PC-3 (cell line): ENCODE measurements around the gene BBS7. TPM values are rescaled to one million over a fixed set of nuclear protein-coding genes. Genes with fewer than 3 reads are reported as not detected.

Experiments used
- ATAC-seq: fragments of 200-7000 bp; cut with Tn5 transposase; 2 replicates; pipeline ENCODE4 v1.9.1; 2020; ENCODE audit warnings: mild to moderate bottlenecking, moderate library complexity
- BruUV-seq: library from RNA; stranded (reverse); fragments of 400-500 nt; replicated peaks from 2 replicates; lab custom pipeline; 2021; lab: Mats Ljungman, UMichigan
- CTCF ChIA-PET: fragments of 300-600 bp; sonication (Branson Sonifier 250); formaldehyde crosslinking; loops from one replicate; lab custom pipeline; 2022; ENCODE audit warnings: antibody characterized with exemption; lab: Charles Lee
- POLR2A ChIA-PET: fragments of 300-600 bp; sonication (Branson Sonifier 250); formaldehyde crosslinking; loops from one replicate; lab custom pipeline; 2022; ENCODE audit warnings: antibody characterized with exemption; ENCODE audit not compliant: unreplicated experiment; lab: Charles Lee
- DNase-seq: peaks from one replicate; pipeline ENCODE4 v3.0.0-alpha.2; 2015
- H2AFZ ChIP-seq: fragments of 300-600 bp; sonication (generic); 2 replicates; pipeline ENCODE4 v1.6.0; 2016; ENCODE audit warnings: antibody characterized with exemption, low read length
- H3F3A ChIP-seq: fragments of 300-600 bp; sonication (generic); one replicate; pipeline ENCODE4 v1.6.0; 2017; ENCODE audit warnings: antibody characterized with exemption, low read length, control low read depth, mild to moderate bottlenecking; ENCODE audit not compliant: unreplicated experiment
- H3K27ac ChIP-seq: fragments of 300-600 bp; sonication (generic); 2 replicates; pipeline ENCODE4 v1.5.1; 2016; ENCODE audit warnings: mild to moderate bottlenecking, low read length
- H3K27me3 ChIP-seq: fragments of 300-600 bp; sonication (generic); 2 replicates; pipeline ENCODE4 v1.6.1; 2016; ENCODE audit warnings: low read length, mixed read lengths
- H3K36me3 ChIP-seq: fragments of 300-600 bp; sonication (generic); 2 replicates; pipeline ENCODE4 v1.6.1; 2016; ENCODE audit warnings: low read depth, mixed run types, low read length, mixed read lengths
- H3K4me1 ChIP-seq: fragments of 300-600 bp; sonication (generic); 2 replicates; pipeline ENCODE4 v1.5.1; 2016; ENCODE audit warnings: low read length; ENCODE audit not compliant: insufficient read depth
- H3K4me2 ChIP-seq: fragments of 300-600 bp; sonication (generic); 2 replicates; pipeline ENCODE4 v1.6.0; 2016; ENCODE audit warnings: low read length
- H3K4me3 ChIP-seq: fragments of 300-600 bp; sonication (generic); 2 replicates; pipeline ENCODE4 v1.5.1; 2016; ENCODE audit warnings: mild to moderate bottlenecking, low read length, mixed read lengths
- H3K79me2 ChIP-seq: fragments of 300-600 bp; sonication (generic); 2 replicates; pipeline ENCODE4 v1.6.1; 2017; ENCODE audit warnings: low read length, mixed read lengths
- H3K9ac ChIP-seq: fragments of 300-600 bp; sonication (generic); 2 replicates; pipeline ENCODE4 v1.6.0; 2016; ENCODE audit warnings: mild to moderate bottlenecking, low read length
- H3K9me2 ChIP-seq: fragments of 300-600 bp; sonication (generic); replicated peaks from 2 replicates; pipeline ENCODE4 v1.6.1; 2016; ENCODE audit warnings: mixed run types, low read length, mixed read lengths
- H3K9me3 ChIP-seq: fragments of 300-600 bp; sonication (generic); 2 replicates; pipeline ENCODE4 v1.6.1; 2016; ENCODE audit warnings: low read length, mixed read lengths
- H4K20me1 ChIP-seq: fragments of 300-600 bp; sonication (generic); 2 replicates; pipeline ENCODE4 v1.6.1; 2016; ENCODE audit warnings: low read length, mixed read lengths
- EZH2 ChIP-seq: fragments of 300-600 bp; sonication (generic); IDR thresholded peaks from one replicate; pipeline ENCODE4 v1.6.1; 2017; ENCODE audit warnings: antibody characterized with exemption, mild to moderate bottlenecking, low read length; ENCODE audit not compliant: unreplicated experiment
- EZH2phosphoT487 ChIP-seq: fragments of 300-600 bp; sonication (generic); IDR thresholded peaks from 2 replicates; pipeline ENCODE4 v1.6.1; 2018; ENCODE audit warnings: mild to moderate bottlenecking, antibody characterized with exemption, low read length, borderline replicate concordance
- intact Hi-C: fragments of 100-400 bp; cut with micrococcal nuclease; formaldehyde crosslinking; loops from 2 replicates; pipeline ENCODE4 v1.9.0; 2023
- total RNA-seq: library from RNA; depleted of rRNA; stranded (reverse); fragments of >200 nt; gene quantifications from 2 replicates; pipeline ENCODE4 v1.2.3, GENCODE V29; 2014
- TF ChIP-seq, protein P1 (sequence below): fragments of 300-600 bp; sonication (generic); conservative IDR thresholded peaks from 2 replicates; pipeline ENCODE4 v1.5.1; 2017; ENCODE audit warnings: antibody characterized with exemption, low read depth, mild to moderate bottlenecking, low read length

The BBS7 gene
- total RNA-seq, 1 experiment from 2014 or later = 10.1 TPM

DNA sequence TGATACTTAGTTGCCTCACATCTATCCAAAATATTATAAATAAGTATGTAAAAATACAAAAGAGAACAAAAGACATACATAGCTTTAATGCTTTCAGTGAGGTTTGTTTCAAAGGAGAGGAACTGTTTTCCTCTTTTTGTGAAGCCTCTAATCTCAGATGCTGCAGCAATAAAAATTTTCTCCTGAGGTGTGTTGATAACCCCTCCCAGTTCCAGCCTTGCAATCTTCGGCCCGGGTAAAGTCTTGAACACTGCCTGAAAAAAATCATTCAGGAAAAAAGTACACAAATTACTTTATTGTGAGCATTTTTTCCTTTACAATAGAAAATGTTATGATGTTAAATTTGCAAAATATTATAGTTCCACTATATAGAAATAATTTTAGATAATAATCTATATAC, 8.8 kb downstream of the BBS7 start:
- H3K36me3 ChIP-seq = peaks cover 3% of the 10 kb centered on the region; the same call in 1 of the 2 replicates
- CTCF ChIA-PET = no interaction called here
- H3K9me3 ChIP-seq = no peaks in the 10 kb centered on the region
- no peak overlapping the region for H3K9ac ChIP-seq
- H3K9me2 ChIP-seq = no peaks in the 10 kb centered on the region
- H3K4me1 ChIP-seq = no peaks in the 10 kb centered on the region
- no peaks in the 10 kb centered on the region for H3K27me3 ChIP-seq
- DNase-seq = no peak
- BruUV-seq = no TSS peak
- H4K20me1 ChIP-seq = no peaks in the 10 kb centered on the region
- TF ChIP-seq EZH2 (no peak), EZH2phosphoT487 (no peak)
- TF ChIP-seq, protein P1, sequence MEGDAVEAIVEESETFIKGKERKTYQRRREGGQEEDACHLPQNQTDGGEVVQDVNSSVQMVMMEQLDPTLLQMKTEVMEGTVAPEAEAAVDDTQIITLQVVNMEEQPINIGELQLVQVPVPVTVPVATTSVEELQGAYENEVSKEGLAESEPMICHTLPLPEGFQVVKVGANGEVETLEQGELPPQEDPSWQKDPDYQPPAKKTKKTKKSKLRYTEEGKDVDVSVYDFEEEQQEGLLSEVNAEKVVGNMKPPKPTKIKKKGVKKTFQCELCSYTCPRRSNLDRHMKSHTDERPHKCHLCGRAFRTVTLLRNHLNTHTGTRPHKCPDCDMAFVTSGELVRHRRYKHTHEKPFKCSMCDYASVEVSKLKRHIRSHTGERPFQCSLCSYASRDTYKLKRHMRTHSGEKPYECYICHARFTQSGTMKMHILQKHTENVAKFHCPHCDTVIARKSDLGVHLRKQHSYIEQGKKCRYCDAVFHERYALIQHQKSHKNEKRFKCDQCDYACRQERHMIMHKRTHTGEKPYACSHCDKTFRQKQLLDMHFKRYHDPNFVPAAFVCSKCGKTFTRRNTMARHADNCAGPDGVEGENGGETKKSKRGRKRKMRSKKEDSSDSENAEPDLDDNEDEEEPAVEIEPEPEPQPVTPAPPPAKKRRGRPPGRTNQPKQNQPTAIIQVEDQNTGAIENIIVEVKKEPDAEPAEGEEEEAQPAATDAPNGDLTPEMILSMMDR = no peak
- no peaks in the 10 kb centered on the region for H3F3A ChIP-seq
- no peak for ATAC-seq
- intact Hi-C loops = no loop called here
- H3K27ac ChIP-seq = no peak overlapping the region
- no peak overlapping the region for H2AFZ ChIP-seq
- no peak overlapping the region for H3K4me2 ChIP-seq
- no peaks in the 10 kb centered on the region for H3K79me2 ChIP-seq
- POLR2A ChIA-PET = no interaction called here
- no peak overlapping the region for H3K4me3 ChIP-seq

DNA sequence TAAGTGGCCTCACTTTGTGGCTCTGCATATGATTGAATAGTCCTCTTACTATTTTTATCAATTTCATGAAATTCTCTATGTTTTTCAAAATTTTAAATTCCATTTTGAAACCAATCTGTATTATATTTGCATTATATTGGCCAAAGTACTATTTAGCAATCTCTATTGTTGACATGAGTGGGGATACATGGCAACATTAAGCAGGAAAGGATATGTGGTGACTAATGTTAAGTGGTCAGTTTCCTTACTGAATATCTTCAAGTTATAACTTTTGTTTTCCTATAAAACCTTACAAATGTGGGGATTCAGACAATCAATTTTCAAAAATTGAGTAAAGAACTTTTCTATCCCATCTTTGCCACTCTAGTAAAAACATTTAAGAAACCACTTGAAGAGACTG, 10.2 kb downstream of the BBS7 start:
- no peak overlapping the region for H2AFZ ChIP-seq
- BruUV-seq = no TSS peak
- TF ChIP-seq, protein P1 = no peak
- no peak for TF ChIP-seq EZH2
- TF ChIP-seq EZH2phosphoT487 = no peak
- H3K36me3 ChIP-seq = no peaks in the 10 kb centered on the region; the same call in 1 of the 2 replicates
- POLR2A ChIA-PET = no interaction called here
- no peak for DNase-seq
- H4K20me1 ChIP-seq = no peaks in the 10 kb centered on the region
- H3K4me3 ChIP-seq = no peak overlapping the region
- no peaks in the 10 kb centered on the region for H3K4me1 ChIP-seq
- no peaks in the 10 kb centered on the region for H3K27me3 ChIP-seq
- H3K79me2 ChIP-seq = no peaks in the 10 kb centered on the region
- no peak overlapping the region for H3K4me2 ChIP-seq
- no peaks in the 10 kb centered on the region for H3F3A ChIP-seq
- no peak overlapping the region for H3K9ac ChIP-seq
- H3K9me3 ChIP-seq = no peaks in the 10 kb centered on the region
- no peak for ATAC-seq
- no peak overlapping the region for H3K27ac ChIP-seq
- CTCF ChIA-PET = no interaction called here
- intact Hi-C loops = no loop called here
- H3K9me2 ChIP-seq = no peaks in the 10 kb centered on the region

DNA sequence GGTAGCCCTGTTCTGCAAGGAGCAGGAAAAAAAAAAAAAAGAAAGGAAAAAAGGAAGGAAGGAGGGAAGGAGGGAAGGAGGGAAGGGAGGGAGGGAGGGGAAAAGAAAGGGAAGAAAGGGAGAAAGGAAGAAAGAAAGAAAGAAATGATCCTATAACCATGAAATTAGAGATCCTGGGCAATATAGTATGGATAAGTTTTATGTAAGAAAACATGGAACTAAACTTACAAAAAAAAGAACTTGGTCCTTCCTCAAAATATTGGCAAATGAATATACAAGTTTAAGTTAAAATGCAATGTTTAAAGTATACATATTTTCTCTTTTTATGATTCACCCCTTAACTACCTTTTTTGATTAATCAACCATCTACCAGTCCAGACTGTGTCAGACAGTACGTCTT, 18.9 kb downstream of the BBS7 start:
- H3K9me3 ChIP-seq = no peaks in the 10 kb centered on the region
- no peaks in the 10 kb centered on the region for H3F3A ChIP-seq
- H4K20me1 ChIP-seq = no peaks in the 10 kb centered on the region
- POLR2A ChIA-PET = no interaction called here
- intact Hi-C loops = no loop called here
- no peak overlapping the region for H3K4me3 ChIP-seq
- no peak for DNase-seq
- no TSS peak for BruUV-seq
- CTCF ChIA-PET = no interaction called here
- no peak overlapping the region for H3K9ac ChIP-seq
- no peak overlapping the region for H2AFZ ChIP-seq
- H3K27ac ChIP-seq = no peak overlapping the region
- no peak for ATAC-seq
- H3K36me3 ChIP-seq = no peaks in the 10 kb centered on the region
- no peaks in the 10 kb centered on the region for H3K4me1 ChIP-seq
- H3K79me2 ChIP-seq = no peaks in the 10 kb centered on the region
- TF ChIP-seq, protein P1 = no peak
- TF ChIP-seq EZH2phosphoT487 (no peak), EZH2 (no peak)
- H3K4me2 ChIP-seq = no peak overlapping the region
- no peaks in the 10 kb centered on the region for H3K27me3 ChIP-seq
- no peaks in the 10 kb centered on the region for H3K9me2 ChIP-seq
